Kidney capillary endothelial cell (primary cell): ENCODE measurements around the gene GCFC2.
"Not testable (repeated sequence)": the region's sequence is repeated elsewhere in the genome, so short reads cannot be mapped to it uniquely, and the experiment has no call there.

Experiments
- DNase-seq: peaks from one replicate; pipeline ENCODE4 v3.0.0-alpha.2; 2018; ENCODE audit warnings: low spot score

GCFC2 gene

DNA sequence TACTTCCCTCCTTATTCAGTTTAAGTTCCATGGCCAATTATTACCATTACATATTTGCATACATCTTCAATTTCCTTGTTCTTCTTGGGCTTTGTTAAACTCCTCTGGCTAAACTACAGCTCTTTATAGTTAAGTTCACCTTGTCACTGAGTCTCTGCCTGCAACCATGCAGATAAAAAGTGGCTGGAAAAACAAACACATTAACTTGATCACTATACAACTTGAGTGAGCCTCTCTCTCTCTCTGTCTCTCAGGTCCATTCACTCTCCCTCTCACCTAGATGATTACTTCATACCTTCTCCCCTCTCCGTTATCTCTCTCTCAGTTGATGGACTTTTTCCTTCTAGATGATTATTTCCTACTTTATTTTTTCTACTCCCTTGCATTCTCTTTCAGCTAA lies 30.3 kb downstream of the GCFC2 start:
- DNase-seq = no peak

DNA sequence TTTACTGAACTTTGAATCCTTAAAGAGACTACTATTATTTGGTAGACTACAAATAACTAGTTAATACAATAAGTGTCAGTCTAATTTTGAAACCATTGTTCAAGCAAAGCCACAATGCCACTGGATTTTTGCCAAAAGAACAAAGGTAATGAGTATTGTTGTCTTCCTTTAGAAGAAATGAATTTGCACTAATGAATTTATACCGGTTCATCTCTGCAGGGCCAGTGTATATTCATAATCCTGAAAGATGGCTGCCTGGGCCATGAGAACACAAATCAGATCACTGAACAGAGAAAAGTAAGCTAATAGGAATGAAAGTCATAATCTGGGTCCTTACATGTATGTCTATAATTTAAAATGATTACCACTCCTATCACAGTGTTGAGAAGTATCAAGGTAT lies 31.2 kb downstream of the GCFC2 start:
- DNase-seq = no peak

DNA sequence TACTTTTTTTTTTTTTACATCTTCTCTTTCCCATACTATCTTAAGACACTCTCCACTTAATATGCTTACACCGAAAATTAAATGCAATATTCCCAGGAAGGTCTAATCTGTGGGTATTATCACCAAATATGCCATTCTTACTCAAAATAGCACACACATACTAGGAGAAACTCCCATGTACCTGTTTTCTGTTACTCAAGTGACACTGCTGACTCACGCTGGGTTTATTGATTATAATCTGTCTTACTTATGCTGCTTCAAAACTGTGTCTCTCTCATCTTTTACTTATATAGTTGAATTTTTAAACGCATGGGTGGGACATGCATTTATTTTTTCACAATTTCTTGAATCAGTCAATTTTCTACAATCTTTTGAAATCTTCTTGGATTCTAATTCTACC lies 34.3 kb downstream of the GCFC2 start:
- no peak for DNase-seq

DNA sequence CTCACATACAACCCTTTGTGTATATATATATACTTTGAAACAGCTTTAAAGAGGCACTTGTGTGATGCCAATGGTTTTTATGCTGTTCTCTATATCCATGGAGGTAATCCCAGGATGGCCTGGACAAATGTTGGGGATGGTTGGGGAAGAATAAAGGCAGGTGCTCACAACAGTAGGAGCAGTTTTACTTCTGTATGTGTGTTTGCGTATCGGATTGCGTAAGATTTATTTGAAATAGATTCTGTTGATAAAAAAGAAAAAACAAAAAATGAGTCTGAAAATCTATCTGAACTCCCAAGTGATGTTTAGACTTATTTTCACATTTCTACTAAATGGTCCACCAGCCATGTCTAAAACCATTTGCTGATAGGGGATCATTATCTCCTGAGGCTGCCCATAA lies 34.8 kb downstream of the GCFC2 start:
- DNase-seq = no peak

DNA sequence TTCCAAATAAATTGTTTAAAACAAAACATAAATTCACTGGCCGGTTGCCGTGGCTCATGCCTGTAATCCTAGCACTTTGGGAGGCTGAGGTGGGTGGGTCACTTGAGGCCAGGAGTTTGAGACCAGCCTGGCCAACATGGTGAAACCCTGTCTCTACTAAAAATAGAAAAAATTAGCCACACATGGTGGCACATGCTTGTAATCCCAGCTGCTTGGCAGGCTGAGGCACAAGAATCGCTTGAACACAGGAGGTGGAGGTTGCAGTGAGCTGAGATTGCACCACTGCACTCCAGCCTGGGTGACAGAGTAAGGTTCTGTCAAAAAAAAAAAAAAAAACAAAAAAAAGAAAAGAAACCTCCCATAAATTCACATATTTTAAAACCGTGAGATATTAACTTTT lies 35.3 kb downstream of the GCFC2 start:
- DNase-seq = not testable (repeated sequence)

DNA sequence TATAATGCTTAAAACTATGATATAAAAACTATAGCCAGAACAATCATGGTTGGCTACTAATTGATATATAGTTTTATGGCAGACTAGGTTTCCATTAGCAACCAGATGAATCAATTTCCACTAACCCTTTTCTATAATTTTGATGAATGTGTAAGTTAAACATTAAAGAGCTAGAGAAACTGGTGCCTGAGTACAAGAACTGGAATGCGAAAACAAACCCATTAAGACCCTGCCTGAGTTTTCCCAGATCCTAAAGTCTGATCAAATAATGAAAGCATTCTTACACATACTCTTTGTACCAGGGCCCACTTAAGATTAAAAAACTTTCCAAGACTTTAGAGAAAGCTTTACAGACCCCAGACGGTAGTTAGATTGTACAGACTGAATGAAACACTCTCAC lies 42.8 kb downstream of the GCFC2 start:
- DNase-seq = no peak

DNA sequence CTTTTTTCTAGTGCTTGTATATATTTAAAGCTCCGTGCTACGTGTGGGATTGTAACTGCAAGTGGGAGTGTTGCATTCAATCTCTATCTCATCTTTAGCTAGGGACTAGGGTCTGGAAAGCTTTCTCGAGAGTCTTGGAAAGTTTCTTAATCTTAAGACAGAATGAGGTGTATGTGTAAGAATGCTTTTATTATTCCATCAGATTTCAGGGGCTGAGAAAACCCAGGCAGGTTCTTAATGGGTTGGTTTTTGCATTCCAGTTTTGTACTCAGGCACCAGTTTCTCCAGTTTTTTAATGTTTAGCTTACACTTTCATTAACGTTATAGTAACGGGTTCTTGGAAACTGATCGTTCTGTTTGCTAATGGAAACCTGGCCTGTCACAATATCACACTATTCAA lies 43.8 kb downstream of the GCFC2 start:
- no peak for DNase-seq

DNA sequence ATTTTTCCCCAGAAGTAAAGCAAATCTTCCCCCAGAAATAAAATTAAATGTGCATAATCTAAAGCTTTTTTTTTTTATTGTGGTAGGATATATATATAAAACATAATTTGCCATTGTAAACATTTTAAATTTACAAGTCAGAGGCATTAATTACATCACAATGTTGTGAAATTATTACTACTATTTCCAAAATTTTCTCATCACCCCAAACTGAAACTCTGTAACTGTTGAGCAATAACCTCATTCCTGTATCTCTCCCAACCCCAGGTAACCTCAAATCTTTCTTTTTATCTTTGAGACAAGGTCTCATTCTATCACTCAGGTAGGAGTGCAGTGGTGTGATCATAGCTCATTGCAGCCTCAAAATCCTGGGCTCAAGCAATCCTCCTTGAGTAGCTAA lies 52.9 kb downstream of the GCFC2 start:
- DNase-seq = no peak

DNA sequence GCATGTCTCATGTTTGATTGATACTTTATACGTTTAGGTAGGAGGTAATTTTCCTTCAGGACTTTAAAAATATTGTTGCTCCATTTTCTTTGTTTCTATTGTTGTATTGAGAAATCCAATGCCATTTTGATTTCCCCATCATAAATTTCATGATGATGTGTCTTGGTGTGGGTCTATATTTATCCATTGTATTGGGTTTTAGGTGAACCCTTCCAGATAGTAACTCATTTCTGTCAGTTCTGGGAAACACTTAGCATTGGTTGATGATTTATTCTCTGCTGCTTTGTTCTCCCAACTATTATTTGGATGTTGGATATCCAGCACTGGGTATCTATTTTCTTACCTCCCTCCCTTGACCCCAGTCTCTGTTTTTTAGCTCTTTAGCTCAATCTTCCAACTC lies 54.2 kb downstream of the GCFC2 start:
- DNase-seq = no peak

DNA sequence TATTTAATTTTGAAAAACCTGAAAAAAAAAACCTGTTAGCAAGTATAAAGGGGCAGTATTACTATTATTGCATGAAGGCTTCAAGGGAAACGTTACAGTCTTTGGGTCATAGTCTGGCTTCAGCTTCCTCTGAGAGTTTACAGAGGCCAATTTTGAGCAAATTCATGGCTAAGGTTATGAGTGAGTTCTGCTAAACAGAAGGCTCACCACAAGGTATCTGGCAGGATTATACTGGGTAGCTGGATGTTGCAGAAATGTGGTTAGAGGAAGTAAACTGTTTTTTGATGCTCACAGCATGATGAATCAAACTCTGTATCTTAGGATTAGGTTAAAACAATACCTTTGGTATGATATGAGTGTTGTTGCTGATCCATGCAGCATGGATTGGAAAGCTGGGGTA lies 54.9 kb downstream of the GCFC2 start:
- no peak for DNase-seq

DNA sequence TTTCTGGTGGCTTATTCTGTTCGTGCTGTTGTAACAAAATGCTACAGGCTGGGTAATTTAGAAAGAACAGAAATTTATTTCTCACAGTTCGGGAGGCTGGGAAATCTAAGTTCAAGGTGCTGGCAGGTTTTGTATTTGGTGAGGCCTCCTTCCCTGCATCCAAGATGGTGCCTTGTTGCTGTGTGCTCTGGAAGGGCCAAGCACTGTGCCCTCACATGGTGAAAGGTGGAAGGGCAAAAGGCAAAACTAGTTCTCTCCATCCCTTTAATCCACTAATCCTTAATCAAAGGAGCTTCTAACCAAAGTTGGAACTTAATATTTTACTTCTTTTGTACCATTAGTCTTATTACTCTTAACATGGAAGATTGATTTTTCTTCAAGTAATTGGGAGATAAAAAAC lies 56.7 kb downstream of the GCFC2 start:
- DNase-seq = no peak

DNA sequence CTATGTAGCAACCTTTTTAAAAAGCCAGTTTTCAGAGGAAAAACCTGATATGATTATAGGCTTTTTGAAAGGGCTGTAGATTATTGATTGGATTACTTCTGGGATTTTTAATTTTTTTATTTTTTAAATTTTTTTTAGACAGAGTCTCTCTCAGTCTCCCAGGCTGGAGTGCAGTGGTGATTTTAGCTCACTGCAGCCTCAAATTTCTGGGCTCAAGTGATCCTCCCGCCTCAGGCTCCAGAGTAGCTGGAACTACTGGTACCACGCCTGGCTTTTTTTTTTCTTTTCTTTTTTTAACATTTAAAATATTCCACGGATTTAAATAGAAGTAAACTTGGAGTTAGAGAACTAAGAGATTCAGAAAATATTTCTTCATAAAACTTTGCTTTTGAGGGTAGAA lies 62.9 kb downstream of the GCFC2 start:
- no peak for DNase-seq

DNA sequence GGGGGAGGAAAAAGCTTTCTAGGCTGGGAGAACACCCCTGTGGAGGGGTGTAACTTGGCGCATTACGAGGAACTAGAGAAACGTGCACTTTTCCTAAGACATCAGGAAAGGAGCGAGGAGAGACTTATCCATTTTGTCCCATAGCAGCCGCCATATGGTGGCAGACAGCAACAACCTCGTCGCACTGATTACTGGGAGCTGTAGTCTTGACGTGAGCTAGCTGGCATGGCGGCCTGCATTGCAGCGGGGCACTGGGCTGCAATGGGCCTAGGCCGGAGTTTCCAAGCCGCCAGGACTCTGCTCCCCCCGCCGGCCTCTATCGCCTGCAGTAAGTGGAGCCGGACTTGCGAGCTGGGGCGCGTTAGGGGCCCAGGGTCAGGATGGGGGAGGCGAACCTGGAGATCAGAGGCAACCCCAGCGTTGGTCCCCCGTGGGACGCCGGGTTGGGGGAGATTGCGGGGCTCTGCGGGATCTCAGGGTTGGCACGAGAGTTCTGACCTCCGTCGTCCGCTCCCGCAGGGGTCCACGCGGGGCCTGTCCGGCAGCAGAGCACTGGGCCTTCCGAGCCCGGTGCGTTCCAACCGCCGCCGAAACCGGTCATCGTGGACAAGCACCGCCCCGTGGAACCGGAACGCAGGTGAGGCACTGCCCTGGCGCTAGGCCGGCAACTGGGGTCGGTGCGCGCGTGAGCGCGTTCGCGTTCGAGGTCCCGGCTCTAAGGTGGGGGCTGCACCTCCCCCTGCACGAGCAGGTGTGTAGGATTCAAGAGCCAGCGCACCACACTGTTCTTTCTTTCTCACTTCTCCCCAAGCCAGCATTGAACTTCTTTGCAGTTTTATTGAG lies 63.9 kb downstream of the GCFC2 start, which contains the start of gene MRPL19:
TSS of gene MRPL19 (plus strand) at position 201 of the 843 bp plus-strand sequence. CDS start at position 226, 25 bp downstream.
- DNase-seq = peak; percentile 87

DNA sequence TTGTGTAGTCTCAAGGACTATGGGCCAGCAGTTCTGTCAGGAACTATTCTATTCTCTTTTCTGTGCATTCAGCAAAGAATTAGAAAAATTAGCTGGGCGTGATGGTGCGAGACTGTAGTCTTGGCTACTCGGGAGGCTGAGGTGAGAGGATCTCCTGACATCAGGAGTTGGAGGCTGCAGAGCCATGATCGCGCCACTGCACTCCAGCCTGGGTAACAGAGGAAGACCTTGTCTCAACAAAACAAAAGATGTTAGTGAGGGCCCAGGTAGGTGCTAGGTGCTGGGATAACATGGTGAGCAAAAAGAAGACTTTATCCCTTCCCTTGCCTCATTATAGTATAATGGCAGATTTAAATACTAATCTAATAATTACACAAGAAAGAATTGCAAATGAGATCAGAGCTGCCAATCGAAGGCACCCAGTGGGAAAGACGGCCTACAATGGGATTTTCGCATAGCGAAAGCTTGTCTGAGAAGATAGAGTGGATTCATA lies 64.6 kb downstream of the GCFC2 start:
- DNase-seq = no peak

DNA sequence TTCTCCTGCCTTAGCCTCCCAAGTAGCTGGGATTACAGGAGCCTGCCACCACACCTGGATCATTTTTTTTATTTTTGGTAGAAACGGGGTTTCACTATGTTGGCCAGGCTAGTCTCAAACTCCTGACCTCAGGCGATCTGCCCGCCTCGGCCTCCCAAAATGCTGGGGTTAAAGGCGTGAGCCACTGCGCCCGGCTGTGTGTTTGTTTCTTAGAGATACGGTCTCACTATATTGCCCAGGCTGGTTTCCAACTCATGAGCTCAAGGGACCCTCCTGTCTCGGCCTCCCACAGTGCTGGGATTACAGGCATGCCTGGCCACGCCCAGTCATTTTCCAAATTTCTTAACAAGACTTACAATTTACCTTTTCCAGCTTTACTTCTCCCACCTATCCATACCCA lies 65.1 kb downstream of the GCFC2 start:
- DNase-seq = no peak

DNA sequence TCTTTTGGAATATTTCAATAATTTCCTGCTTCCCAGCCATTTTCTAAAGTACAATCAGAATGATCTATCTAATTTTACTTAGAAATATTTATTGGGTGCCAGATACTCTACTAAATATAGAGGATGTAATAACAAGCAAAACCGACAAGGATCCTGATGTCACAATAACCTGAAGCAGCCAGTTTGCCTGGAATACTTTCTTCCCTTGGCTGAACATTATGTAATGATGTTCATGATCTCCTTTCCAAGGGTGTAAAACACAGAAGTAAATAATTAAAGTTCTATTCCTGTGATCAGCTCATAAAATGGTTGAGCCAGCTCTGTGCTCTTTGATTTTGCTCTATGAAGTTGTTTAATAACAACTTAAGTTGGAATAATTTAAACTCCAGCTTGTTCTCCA lies 66.7 kb downstream of the GCFC2 start:
- no peak for DNase-seq

DNA sequence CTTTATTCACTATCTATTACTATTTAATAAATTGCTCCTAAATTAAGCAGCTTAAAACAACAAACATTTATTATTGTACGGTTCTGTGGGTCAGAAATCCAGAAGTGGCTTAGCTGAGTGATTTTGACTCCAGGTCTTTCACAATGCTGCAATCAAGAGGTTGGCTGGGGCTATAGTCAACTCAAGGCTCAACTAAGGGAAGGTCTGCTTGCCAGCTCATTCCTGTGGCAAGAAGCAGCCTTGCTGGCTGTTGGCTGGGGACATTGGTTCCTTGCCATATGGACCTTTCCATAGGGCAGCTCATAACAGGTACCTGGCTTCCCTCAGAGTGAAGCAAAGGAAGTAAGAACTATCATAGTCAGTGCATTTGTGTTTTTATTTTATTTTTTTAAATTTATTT lies 69.1 kb downstream of the GCFC2 start:
- no peak for DNase-seq

DNA sequence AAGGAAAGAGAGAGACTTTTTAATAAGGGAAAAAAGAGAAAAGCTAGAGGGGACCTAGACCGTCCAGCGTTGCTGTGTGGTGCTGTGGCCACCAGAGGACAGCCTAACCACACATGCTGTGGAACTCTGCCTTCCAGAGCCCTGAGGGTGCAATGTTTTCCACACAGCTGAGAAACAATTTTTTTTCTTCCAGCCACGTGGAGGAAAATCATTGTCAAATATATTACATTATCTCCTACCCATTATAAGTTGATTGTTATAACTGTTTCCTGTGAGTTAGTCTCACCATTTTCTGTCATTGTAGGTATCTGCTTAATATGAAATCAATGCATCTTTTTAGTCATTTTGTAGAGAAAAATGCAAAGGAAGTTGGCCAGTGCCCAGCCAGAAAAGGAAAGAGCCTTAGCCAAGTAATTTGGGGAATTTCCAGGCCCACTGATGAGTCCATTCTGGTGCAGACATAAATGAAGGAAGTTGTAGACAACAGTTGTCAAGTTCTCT lies 70.0 kb downstream of the GCFC2 start:
- peak; percentile 65 for DNase-seq

DNA sequence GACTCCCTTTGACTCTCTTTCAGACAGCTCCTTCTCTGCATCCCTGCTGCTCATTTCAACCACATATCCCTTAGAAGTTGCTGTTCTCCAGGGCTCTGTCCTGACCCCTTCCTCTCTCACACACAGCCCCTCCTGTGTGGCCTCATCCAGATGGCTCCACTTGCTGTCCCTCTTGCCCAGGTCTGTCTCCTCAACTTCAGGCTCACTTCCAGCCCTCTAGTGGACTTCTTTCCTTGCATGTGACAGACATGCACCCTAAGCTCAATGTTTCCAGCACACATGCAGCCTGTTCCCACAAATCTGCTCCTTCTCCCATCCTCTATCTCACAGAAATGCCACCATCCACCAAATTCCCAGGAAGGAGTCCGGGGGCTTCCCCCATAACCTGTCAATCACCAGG lies 73.1 kb downstream of the GCFC2 start:
- no peak for DNase-seq

DNA sequence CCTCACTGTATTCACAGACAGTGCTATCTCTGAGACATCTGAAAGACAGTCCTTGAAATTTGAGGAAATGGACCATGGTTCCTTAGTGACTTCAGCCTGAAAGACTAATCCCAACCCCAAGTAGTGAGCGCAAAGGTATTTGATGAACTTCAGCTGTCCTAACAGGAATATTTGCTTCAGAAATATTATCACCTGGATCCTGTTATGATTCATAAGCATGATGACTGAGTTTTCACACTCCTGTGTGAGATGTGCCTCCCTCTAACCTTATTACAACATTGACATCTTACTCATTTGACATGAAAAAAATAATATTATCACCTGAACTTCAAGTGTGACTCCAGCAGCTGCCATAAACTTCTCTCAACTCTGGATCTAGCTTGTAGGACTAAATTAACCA lies 75.8 kb downstream of the GCFC2 start:
- no peak for DNase-seq

DNA sequence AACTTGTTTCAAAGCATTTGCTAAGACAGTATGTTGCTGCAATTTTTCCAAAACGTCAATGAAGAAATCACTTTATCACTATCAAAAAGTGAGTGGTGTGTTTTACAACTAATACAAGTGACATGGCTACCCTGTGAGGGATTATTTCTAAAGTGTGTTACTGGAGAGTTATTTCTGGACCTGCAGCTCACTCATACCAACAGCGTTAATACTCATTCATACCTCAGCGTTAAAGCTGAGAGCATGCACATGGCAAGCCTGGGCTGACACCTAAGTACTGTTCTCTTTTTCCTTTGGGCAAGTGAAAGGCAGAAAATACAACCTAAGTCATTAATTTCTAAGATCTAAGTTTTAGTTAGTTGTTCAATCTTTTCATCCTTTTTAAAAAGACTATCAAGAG lies 77.1 kb downstream of the GCFC2 start:
- DNase-seq = no peak

DNA sequence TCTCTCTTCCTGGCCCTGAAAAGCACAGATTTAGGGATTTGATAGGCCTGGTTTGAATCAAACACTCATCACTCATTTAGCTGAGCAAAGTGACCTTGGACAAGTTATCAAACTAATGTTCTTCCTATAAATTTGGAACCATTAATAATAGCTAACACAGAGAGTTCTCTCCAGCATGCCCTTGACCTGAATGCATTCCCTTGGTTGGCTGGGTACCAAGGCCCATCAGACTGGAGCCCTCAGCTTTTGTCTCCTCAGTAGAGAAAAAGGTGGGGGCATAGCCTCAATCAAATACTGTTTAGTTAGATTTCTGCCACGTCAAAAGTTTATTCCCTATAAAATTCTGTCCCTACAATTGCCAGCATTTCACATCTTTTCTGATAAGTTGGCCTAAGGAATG lies 77.9 kb downstream of the GCFC2 start:
- no peak for DNase-seq

DNA sequence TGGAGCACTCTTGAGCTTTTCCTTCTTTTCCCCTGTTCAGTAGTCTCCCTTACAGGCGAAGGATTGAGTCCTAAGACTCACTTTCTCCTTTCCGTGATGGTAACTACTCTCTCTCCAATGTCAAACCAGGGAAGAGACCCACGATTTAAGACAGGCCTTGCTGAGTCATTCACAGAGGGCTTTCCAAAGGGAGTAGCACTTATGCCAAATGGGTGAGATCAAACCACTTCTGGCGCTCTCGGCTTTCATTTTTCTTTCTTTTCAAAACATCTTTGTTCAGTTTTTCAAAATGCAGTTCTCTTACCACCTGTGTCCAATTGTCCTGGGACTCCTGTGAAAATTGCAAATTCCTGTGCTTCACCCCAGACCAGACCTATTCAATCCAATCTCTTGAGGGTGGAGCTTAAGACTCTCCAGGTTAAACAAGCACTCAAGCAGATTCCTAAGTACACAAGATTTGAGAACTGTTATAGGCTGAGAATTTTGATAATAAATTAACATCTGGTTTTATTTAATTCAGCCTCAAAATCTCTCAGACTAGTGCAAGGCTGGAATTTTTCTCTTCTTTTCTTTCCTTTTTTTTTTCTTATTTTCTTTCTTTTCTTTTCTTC lies 78.5 kb downstream of the GCFC2 start:
- no peak for DNase-seq
